NAMALWA (cell line): ENCODE results near the gene FIBP.
A peak's percentile ranks its signal among the peaks of the same experiment; 100 is the strongest.

Experiments
- DNase-seq: peaks from one replicate; pipeline ENCODE4 v3.0.0-alpha.2; 2015; ENCODE audit warnings: low spot score

FIBP gene

DNA sequence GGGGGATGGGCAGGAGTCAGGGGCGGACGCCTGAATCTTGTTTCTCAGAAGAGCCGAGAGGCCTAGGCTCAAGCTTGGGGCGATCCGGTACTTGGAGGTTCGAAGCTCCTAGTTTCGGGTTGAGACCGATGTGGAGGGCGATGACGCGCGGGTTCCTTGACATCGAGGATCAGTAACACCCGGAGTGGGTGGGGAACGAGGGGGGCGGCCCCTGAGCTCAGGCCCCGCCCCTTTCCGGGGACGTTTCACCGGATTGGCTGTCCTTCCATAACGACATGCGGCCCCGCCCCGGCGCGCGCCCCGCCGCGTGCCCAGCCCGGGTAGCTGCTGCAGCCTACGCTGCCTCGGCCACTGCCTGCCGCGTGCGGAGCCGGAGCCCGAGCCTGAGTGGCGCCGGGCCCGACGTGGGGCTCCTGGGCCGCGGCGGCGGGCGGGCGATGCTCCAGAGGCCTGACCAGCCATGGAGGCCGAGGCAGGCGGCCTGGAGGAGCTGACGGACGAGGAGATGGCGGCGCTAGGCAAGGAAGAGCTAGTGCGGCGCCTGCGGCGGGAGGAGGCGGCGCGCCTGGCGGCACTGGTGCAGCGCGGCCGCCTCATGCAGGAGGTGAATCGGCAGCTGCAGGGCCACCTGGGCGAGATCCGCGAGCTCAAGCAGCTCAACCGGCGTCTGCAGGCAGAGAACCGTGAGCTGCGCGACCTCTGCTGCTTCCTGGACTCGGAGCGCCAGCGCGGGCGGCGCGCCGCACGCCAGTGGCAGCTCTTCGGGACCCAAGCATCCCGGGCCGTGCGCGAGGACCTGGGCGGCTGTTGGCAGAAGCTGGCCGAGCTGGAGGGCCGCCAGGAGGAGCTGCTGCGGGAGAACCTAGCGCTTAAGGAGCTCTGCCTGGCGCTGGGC, 2.3 kb upstream of the FIBP start, which contains the start of gene CCDC85B:
Gene CCDC85B (plus strand): TSS at position 350 of the 895 bp plus-strand sequence. CDS start 111 bp downstream, at position 461.
- DNase-seq, result peak; percentile 97

DNA sequence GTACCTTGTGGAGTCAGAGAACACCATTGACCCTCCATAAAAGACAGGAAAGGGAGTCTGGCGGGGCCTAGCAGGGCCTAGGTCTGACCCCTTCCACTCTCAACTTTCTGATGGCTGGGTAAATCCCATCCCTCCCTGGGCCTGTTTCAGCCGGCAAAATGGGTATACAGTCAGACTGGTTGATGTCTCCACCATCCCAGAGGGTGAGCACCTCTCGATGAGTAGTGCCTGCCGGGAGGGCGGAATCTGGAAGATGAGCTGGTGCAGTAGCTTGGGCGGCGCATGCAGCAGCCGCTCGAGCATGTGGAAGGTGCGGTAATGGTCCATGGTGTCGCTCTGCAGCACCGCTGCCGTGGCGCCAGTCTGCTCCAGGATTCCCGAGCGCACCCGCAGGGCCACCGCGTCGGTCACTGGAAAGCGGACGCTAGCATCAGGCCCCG, 528 bp downstream of the FIBP start:
- DNase-seq, result peak; percentile 44

DNA sequence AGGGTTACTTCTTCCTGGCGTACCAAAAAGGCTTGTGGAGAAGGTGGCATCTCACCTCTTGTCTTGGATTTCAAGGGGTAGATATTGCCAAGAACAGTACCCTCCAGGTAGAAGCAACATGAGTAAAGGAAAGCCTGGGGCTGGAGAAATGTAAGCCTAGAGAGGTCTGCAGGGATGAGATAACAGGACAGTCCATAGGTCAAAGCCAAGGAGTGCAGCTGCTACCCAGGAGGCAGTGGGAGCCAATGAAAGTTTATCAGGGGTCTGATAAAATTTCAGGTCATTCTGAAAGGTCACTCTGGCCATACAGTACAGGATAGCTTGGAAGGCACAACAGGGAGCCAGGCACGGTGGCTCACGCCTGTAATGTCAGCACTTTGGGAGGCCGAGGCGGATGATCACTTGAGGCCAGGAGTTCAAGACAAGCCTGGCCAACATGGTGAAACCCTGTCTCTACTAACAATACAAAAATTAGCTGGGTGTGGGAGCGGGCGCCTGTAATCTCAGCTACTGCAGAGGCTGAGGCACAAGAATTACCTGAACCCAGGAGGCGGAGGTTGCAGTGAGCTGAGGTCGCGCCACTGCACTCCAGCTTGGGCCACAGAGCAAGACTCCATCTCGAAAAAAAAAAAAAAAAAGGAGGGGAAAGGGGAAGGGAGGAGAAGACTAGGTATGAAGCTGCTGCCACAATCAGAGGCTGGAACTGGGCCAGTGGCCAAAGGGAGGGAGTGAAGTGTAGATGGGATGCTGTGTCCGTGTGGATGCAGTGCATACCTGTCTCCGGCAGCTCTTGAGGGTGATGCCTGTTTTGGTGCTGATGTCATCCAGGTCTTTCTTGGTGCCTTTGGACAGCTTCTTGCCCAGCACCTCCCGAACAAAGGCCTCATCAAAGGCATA, 1.2 kb downstream of the FIBP start:
- no peak for DNase-seq

- no peak for DNase-seq
These were observed 2.3 kb downstream of the FIBP start for GRCh38 chr11:65885808-65886536.

DNA sequence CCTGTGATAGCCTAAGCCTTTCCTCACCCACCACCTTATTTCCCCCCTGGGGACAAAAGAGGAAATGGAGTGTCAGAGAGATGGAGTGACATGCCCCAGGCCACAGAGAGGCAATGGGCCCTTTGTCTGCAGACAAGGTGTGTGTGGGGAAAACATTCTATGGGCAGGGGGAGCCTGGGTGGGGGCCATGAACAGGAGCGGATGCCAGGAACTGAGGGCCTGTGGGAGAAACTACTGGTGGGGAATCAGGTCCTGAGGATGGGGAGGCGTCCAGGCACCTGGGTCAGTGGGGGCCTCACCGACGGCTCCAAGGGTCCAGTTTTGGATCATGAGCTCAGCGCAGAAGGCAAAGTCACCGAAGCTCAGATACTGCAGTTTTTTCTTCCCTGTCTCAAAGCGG, 3.0 kb downstream of the FIBP start:
- no peak for DNase-seq

DNA sequence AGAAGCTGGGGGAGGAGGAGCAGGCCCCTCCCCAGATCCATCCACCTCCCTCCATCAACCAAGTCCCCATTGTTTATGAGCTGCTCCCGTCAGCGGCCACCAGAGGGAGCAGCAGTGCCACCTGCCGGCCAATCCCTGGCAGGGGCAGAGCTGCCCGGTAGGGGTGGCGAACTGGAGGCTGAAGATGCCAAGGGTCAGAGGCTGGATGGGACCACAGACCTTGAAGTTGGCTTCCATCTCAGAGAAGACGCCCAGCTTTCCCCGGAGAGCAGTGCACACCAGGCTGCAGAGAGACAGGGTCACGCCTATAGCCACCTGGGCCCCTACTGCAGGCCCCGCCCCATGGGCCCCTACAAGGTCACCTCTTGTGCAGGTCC, 3.6 kb downstream of the FIBP start:
- peak; percentile 88 for DNase-seq

GRCh38 chr11:65883786-65884715, 4.2 kb downstream of the FIBP start:
- no peak for DNase-seq

- DNase-seq, result no peak
These were observed 5.1 kb downstream of the FIBP start for GRCh38 chr11:65883058-65883761.

DNA sequence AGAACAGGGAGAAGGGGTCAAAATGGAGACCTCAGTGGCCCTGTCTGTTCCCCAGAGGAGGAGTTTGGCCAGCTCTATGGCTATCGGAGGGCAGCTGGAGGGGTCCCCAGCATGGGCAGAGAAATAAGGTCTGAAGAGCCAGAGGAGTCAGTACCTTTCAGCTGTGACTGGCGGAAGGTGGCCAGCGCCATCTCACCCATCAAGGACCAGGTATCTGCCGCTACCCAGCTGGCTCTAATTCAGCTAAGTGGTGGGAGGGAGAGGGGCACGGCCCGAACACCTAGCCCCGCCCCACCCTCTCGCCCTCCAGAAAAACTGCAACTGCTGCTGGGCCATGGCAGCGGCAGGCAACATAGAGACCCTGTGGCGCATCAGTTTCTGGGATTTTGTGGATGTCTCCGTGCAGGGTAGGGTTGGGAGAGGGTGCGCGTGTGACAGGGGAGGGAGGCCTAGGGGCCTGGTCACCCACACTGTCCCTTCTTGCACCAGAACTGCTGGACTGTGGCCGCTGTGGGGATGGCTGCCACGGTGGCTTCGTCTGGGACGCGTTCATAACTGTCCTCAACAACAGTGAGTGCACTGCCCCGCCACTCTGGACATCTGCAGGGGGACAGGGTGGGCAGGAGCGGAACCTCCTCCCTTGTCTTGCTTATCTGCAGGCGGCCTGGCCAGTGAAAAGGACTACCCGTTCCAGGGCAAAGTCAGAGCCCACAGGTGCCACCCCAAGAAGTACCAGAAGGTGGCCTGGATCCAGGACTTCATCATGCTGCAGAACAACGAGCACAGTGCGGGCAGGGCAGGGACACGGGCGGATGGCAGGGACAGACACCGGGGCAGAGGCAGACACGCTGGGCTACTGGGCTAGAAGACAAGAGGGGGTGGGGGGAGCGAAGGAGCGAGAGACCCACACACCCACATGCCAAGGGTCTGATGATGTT, 5.9 kb downstream of the FIBP start:
- no peak for DNase-seq

- no peak for DNase-seq
These were observed 7.3 kb downstream of the FIBP start for GRCh38 chr11:65880844-65881421.

- no peak for DNase-seq
These were observed 8.2 kb downstream of the FIBP start for GRCh38 chr11:65880027-65880426.

GRCh38 chr11:65879617-65880016, 8.7 kb downstream of the FIBP start, which contains the start of gene CTSW:
Gene CTSW (plus strand): TSS chr11:65879837. CDS start chr11:65879855, 18 bp downstream.
- no peak for DNase-seq

DNA sequence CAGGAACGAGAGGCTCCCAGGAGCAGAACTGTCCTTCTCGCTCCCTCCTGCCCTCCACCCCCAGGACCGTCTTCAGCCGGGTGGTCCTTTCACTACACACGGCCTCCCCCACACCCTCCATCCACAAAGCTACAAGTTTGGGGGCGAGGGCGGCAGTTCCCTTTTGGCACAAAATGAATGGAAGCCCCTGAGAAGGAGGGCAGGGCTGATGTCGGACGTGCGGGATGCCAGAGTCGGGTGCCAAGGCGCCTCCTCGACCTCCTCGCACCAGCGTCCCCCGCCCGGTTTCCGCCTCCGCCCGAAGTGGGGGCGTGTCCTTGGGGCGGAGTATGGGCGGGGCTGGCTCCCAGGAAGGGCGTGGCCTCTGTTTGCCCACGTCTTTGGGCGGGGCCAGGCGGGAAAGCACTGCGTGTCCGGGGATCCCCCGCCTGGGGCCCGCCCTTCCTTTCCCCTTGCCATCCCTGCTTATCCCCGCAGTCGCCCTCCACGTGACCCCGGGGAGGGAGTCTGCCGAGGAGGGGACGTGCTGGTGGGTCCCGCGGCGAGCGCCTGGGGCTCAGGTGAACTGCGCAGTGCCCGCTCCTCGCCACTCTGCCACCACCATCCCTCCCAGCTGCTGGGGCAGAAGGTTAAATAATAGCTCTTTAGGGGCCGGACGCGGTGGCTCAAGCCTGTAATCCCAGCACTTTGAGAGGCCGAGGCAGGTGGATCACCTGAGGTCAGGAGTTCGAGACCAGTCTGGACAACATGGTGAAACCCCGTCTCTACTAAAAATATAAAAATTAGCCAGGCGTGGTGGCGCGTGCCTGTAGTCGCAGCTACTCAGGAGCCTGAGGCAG, 14.7 kb downstream of the FIBP start:
- DNase-seq, result peak; percentile 93

DNA sequence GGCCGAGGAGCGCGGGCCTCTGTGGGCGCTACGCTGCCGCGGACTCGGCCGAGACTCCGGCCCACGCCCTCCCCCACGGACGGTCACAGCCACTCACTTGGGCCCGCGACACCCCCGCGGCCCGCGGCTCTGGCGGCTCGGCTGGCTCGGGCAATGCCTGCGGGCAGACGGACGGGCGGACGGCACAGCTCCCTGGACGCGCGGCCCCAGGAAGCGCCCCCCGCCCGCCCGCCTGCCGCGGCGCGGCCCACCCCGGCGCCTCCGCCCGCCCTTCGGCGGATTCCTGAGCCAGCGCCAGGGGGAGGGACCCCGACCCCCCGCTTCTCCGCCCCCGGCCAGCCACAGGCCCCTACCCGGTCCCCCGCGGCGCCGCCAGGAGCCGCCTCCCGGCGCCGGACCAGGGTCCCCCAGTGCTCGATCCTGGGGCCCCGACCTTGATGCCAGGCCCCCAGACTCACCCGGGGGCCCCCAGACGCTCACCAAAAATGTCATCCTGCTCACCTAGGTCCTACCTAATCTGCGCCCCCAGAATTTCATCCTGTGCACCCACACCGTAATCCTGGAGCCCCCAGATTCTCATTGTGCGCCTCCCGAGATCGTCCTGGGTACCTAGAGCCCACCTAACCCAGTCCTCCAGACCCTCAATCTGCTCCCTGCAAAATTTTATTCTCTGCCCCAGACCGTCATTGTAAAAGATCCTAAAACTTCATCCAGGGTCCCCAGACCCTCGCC, 15.5 kb downstream of the FIBP start, which contains the start of gene EFEMP2:
Gene EFEMP2 (minus strand): TSS at position 215 of the 732 bp plus-strand sequence. CDS start 446 bp downstream, outside the sequence.
- DNase-seq, result no peak

DNA sequence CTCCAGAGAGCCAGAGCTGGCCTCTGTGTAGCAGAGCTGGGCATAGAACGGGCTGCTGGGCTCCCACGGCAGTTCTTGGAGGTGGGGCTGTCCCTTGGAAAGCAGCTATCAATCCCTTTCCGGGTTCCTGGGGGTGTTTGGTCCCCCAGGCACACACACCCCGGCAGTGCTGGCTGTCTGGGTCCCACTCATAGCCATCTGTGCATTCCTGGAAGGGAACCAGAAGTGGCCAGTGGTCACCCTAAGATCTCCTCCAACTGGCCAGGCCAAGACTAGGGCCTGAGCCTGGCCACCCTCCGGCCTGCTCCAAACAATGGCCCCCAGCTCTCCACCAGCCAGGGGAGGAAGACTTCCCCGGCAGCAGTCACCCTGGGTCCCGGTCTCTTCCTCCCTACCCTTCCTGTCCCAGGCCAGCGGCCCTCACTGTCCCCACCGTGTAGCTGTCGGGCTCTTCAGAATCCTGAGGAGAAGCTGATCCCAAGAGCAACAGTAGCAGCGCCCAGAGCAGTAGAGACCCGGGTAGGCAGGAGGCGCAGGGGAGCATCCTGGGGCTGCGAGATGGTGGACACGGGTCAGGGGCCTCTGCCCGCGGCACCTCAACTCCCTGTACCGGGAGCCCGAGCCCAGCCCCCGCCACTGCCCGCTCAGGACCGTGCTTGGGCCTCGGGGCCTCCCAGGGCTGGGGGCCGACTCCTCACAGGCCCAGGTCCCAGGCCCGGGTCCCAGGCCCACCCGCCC, 16.3 kb downstream of the FIBP start:
- DNase-seq, result no peak
